ENCODE measurements around the gene UNK.

- TF ChIP-seq CTCF (IDR thresholded peaks at IDR 0.05): no peak
- no peak for TF ChIP-seq REST (IDR thresholded peaks at IDR 0.05)
- TF ChIP-seq JUN (IDR thresholded peaks at IDR 0.05): no peak
- TF ChIP-seq NR3C1 (IDR thresholded peaks at IDR 0.05): no peak
- no peak for TF ChIP-seq POLR2A (IDR thresholded peaks at IDR 0.05; ENCODE audit: low read length)
- TF ChIP-seq JUNB (IDR thresholded peaks at IDR 0.05): no peak
- TF ChIP-seq EP300 (IDR thresholded peaks at IDR 0.05): no peak
- no peak for TF ChIP-seq SREBF2 (IDR thresholded peaks at IDR 0.05)
- no peak for TF ChIP-seq EHMT2 (IDR thresholded peaks at IDR 0.05; ENCODE audit: low read depth)
- no peak for TF ChIP-seq RAD21 (conservative IDR thresholded peaks at IDR 0.05 in 1 of 2, IDR thresholded peaks at IDR 0.05 in 1 of 2)
- TF ChIP-seq CHD4 (IDR thresholded peaks at IDR 0.05; ENCODE audit: borderline replicate concordance): no peak
- no peak for TF ChIP-seq KDM1A (IDR thresholded peaks at IDR 0.05; ENCODE audit: low read depth)
- TF ChIP-seq BHLHE40 (IDR thresholded peaks at IDR 0.05; ENCODE audit: low read depth, low read length): no peak
- TF ChIP-seq PHF8 (IDR thresholded peaks at IDR 0.05; ENCODE audit: borderline replicate concordance, low read depth): no peak
Measured at GRCh38 chr17:75824666-75825065, 40.1 kb downstream of the UNK start.
